Mammary epithelial cell (primary cell): ENCODE results near the gene ST6GALNAC3.

Source experiments
- CTCF ChIP-seq, 2 donors: IDR thresholded peaks in 1 of 2; conservative IDR thresholded peaks in 1 of 2; 2 replicates each; pipeline ENCODE4 v1.5.1; 2011 to 2012; ENCODE audit warnings: inconsistent platforms in 2 of 2, low read length in 2 of 2, mild to moderate bottlenecking in 2 of 2, control low read depth in 1 of 2, low read depth in 1 of 2; ENCODE audit not compliant: insufficient read depth in 1 of 2; ENCODE audit errors: extremely low read depth in 1 of 2
- EZH2 ChIP-seq: IDR thresholded peaks from 2 replicates; pipeline ENCODE4 v1.6.1; 2012; ENCODE audit warnings: low read length, inconsistent platforms, borderline replicate concordance

- TF ChIP-seq CTCF (conservative IDR thresholded peaks at IDR 0.05 in 1 of 2, IDR thresholded peaks at IDR 0.05 in 1 of 2; ENCODE audit: extremely low read depth in 1 of 2, insufficient read depth in 1 of 2, low read depth in 1 of 2, low read length in 2 of 2) (no peak), EZH2 (no peak)
Measured at GRCh38 chr1:76252431-76252830, 177.9 kb downstream of the ST6GALNAC3 start.
